GM18508 (cell line): ENCODE results near the gene OR6C75.
"Not testable (repeated sequence)": the region's sequence is repeated elsewhere in the genome, so short reads cannot be mapped to it uniquely, and the experiment has no call there.

Experiments
- ATAC-seq: cut with Tn5 transposase; IDR thresholded peaks from one replicate; pipeline ENCODE4 v1.9.1; 2021; ENCODE audit warnings: moderate number of reproducible peaks; ENCODE audit not compliant: insufficient read depth, unreplicated experiment

Gene OR6C75

DNA sequence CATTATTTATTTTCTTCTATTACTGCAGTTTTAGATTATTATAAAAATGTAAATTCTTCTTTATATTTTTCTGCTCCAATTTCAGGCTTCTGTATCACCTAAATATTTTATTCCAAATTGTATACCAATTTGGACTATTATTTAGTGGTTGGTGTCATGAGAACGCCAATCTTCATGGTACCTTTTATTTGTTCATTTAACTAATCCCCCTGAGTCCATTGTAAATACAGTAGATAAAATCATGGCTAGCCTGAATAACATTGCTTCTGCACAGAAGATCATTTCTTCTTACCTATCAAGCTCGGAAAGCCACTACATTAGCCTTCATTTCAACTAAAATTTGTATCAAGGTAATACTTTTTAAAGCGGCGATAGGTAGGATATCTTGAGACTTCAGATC, at the start of gene OR6C75:
OR6C75 (plus strand) TSS at position 301 of the 400 bp plus-strand sequence. CDS start 2,136 bp downstream, outside the sequence.
- no peak for ATAC-seq

DNA sequence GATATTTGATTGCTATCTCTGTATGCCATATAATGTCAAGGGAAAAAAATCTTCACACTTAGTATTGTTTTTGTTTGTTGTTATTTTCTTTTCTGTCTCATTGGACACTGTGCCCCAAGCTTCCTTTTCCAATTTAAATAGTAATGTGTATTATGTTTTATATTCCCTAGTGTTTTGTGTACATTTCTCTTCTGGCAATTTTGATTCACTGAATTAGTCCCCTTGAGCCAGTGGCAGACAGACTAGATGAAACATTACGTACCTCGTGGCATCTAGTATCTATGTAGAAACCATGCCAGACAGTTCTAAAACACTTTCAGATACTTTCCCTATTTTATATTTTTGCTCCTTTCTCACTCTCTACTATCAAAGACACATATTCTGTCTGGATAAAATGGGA, 48.7 kb upstream of the OR6C75 start, which contains the start of gene OR6C1:
OR6C1 (plus strand) TSS at position 301 of the 400 bp plus-strand sequence. CDS start 6,257 bp downstream, outside the sequence.
- ATAC-seq = no peak

DNA sequence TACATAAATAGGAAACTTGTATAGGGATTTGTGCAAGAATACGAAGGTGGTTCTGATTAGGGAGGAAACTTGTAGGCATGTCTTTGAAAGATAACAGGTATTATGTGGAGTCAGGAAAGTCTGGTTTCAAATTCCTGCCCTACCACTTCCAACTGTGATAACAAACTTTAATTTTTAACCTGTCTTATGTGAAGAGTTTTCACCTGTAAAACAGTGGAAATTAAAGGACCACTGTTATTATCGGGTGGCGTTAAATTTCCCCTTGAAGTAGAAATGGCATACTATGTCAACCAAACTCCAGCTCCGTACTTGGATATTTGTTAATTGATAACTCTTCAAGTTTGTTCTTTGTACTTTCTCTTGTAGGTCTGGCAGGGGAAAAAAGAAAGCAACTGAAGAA, 42.6 kb upstream of the OR6C75 start:
- no peak for ATAC-seq

DNA sequence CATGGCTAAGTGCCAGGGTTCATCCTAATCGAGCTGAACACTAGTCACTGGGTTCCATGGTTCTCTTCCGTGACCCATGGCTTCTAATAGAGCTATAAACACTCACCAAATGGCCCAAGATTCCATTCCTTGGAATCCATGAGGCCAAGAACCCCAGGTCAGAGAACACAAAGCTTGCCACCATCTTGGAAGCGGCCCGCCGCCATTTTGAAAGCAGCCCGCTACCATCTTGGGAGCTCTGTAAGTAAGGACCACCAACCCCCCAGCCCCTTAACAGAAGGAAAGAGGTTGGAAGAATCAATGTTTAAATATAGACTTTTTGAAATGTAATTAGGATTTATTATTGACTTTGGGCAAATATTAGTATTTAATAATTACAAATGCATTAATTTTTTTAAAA, 37.0 kb upstream of the OR6C75 start:
- ATAC-seq = not testable (repeated sequence)

DNA sequence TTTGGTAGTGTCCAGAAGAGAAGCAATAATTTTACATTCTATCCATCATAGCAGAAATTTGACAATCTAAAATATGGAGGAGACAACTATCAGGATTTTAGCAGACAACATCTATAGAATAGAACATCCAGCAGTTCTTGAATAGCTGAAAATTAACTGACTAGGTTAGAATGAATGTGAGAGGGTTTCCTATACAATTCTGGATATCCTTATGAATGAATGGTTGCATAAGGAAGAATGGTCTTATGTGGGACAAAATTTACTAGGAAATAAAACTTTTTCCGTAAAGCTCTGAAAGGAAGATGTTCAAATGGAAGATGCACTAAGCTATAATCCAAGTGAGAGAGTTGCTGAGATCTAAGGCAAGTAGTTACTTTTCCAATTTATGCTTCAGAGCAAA, 32.3 kb upstream of the OR6C75 start, which contains the start of gene OR6C3:
OR6C3 (plus strand) TSS at position 301 of the 400 bp plus-strand sequence. CDS start 955 bp downstream, outside the sequence.
- ATAC-seq = no peak

DNA sequence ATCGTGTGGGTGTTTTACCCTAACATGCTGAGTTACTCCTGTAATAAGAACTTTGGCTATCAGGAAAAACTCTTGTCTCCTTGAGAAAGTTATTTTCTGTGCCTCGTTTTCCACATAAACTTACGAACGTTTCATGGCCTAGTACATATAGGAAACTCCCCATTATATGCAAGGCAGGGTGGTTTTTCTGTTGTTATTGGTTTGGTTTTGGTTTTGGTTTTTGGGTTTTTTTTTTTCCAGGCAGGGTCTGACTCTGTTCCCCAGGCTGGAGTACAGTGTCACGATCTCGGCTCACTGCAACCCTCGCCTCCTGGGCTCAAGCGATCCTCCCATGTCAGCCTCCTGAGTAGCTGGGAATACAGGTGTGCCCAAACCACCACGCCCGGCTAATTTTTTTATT, 26.8 kb upstream of the OR6C75 start:
- ATAC-seq = no peak

DNA sequence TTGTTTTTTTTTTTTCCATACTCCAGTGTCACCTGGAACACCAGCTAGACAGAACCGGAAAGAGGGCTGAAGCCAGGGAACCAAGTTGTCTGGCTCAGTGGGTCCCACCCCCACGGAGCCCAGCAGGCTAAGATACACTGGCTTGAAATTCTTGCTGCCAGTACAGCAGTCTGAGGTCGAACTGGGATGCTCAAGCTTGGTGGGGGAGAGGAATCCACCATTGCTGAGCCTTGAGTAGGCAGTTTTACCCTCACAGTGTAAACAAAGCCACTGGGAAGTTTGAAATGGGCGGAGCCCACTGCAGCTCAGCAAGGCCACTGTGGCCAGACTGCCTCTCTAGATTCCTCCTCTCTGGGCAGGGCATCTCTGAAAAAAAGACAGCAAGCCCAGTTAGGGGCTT, 7.4 kb upstream of the OR6C75 start:
- ATAC-seq = not testable (repeated sequence)

DNA sequence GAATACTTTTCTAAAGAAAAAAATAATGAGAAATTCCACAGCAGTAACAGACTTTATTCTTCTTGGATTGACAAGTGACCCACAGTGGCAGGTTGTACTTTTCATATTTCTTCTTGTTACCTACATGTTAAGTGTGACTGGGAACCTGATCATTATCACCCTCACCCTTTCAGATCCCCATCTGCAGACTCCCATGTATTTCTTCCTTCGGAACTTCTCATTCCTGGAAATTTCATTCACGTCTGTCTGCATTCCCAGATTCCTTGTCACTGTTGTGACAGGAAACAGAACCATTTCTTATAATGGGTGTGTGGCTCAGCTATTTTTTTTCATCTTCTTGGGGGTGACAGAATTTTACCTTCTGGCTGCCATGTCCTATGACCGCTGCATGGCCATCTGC, 2.3 kb downstream of the OR6C75 start:
- no peak for ATAC-seq

DNA sequence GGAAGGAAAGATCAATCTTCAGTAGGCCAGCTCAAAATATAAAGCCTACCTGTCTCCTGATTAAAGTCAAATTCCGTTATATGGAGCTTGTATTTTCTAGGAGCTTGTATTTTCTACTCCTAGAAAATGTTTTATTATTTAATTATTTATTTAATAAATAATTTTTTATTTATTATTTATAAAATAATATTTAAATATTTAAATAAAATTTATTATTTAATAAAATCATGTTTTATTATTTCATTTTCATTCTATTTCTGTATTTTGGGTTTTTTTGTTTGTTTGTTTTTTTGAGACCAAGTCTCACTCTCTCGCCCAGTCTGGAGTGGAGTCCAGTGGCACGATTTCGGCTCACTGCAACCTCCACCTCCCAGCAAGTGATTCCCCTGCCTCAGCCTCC, 9.7 kb downstream of the OR6C75 start:
- ATAC-seq = no peak

DNA sequence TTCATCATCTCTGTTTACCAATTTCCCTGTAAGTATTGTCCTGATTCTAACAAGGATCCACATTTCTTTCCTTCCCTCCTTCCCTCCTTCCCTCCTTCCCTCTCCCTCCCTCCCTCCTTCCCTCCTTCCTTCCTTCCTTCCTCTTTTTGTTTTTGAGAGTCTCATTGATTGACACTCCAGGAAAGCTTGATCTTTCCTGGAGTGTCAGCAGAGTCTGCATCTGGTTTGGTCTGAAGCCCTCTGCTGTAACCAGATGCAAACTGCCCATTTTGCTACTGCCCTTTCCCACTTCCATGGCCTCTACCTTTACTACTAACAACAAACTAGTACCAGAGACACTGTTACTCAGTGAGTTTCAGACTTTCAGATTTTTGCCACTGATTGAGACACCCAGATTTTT, 23.1 kb downstream of the OR6C75 start:
- no peak for ATAC-seq

DNA sequence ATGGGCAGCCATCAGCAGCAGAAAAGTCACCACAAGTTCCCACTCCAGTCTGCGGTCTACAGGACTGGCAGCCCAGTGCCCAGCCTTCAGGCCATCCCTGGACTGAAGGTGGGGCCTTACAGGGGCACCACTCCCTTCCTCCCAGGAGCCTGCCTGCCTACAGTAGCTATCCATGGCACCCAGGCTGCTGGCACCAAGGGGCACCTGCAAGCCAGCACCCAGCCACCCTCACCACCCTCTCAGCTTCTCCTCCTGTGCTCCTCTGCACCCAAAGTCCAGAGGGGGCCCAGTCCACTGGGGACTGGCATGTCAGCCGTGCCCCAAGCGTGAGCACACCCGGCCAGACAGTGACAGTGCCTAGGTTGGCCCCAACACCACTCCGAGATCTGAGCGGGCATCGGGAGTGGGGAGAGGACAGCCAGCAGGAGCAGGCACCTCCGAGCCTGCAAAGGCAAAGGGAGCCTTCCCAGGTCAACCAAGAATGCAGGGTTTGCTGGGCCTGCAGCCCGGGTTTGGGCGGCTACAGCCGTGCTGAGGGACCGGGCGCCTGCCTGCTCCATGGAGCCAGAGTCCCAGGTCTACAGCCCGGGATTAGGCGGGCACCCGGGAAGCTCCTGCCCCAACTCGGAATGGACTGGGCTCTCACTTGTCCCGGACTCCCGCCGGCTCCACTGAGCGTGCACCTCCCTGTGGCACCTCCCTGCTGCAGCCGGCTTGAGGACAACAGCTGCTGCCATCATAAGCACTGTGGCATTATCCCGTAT, 29.4 kb downstream of the OR6C75 start:
- ATAC-seq = no peak

DNA sequence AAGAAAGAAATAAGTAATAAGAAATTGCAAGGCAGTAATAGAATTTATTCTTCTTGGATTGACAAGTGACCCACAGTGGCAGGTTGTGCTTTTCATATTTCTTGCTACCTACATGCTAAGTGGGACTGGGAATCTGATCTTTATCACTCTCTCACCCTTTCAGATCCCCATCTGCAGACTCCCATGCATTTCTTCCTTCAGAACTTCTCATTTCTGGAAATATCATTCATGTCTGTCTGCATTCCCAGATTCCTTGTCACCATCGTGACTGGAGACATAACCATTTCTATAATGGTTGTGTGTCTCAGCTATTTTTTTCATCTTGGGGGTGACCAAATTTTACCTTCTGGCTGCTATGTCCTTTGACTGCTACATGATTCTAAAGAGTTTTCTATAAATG, 33.6 kb downstream of the OR6C75 start:
- ATAC-seq = no peak

DNA sequence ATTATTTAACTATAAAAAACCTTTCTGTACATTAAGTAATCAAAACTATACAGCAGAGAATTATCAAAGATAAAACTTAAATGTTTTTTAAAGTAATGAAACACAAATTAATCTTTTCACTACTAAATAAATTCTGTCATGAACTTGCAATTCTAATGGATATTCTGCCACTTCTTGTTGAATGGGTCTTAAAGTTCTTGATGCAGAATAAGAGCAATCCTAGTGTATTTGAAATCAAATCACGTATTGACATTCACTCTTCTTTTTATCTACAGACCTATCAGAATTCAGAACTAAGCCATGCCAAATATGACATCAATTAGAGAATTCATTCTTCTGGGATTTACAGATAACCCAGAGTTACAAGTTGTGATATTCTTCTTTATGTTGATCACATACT, 37.5 kb downstream of the OR6C75 start, which contains the start of gene OR6C65:
OR6C65 (plus strand) TSS at position 301 of the 400 bp plus-strand sequence; CDS start at position 301, 0 bp downstream.
- no peak for ATAC-seq

DNA sequence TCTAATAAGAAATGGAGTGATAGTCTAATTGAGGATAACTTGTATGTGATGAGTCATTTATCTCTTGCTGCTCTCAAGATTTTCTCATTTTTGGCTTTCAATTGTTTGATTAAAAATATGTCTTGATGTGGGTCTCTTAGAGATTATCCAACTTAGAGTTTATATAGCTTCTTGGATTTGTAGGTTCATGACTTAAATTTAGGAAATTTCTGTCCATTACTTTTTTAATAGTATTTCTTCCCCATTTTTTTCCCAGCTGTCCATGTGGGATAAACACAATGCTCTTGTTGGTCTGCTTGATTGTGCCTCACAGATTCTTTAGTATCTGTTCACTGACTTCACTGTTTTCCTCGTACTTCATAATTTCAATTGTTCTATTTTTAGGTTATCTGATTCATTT, 45.1 kb downstream of the OR6C75 start:
- ATAC-seq = no peak

DNA sequence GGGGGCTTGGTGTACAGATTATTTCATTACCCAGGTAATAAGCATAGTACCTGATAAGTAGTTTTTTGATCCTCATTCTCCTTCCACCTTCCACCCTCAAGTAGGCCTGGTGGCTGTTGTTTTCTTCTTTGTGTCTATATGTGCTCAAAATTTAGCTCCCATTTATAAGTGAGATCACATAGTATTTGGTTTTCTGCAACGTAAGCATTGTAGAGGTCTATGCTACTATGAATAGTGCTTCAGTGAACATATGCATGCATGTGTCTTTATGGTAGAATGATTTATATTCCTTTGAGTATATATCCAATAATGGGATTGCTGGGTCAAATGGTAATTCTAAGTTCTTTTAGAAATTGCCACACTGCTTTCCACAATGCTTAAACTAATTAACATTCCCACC, 46.4 kb downstream of the OR6C75 start:
- ATAC-seq = not testable (repeated sequence)

DNA sequence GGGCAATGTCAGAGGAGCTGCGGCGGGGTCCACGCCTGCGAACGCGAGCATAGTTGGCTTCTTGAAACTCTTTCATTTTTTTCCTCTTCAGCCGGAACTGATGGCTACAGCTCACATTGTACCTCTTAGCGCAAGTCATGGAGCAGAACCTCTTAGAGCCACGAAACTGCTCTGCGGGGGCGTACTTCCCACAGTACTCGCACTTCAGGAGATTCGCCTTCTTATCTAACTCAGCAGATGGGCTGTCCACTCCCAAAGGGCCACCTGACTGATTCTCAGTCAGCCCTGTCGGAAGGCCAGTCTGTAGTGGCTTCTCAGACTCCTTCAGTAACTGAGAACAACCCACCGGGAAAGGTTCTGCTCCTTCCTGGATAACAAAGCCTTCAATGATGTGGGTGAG, 49.4 kb downstream of the OR6C75 start:
- not testable (repeated sequence) for ATAC-seq

DNA sequence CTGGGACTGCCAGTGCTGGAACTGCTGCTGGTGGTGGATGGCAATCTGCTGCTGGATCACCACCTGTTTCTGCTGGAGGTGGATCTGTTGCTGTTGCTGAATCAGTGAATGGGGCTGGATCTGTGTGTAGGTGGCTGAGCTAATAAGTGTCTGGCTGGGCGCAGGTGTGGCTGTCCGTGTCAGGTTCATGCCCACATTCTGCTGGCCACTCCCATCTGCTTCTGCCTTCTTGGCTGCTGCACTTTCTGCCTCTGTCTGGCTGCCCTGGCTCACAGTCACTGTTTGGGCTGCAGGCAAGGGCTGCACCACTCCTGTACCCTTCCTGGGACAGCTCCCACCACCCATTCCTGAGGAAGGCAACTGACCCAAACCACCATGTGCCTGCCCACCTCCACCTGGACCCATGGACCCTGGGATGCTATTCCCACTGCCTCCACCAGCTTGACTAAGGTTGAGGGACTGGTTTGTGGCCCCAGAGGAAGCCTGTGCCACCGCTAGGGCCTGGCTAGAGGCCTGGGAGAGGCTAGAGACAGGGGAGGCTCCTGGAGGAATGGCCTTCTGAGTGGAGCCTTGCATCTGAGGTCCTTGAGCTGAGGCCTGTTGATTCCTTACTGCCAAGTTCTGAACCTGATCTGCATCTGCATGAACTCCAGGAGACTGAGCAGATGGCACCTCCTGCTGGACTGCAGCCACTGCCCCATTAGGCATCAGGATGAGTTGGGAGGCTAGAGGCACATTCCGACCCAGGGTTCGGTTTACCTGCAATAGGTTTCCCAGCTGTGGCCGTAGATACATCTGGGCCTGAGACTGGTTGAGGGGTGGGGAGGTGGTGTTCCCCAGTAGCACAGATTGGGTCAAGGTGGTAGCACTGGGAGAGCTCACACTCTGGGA, 51.0 kb downstream of the OR6C75 start:
- ATAC-seq = not testable (repeated sequence)

DNA sequence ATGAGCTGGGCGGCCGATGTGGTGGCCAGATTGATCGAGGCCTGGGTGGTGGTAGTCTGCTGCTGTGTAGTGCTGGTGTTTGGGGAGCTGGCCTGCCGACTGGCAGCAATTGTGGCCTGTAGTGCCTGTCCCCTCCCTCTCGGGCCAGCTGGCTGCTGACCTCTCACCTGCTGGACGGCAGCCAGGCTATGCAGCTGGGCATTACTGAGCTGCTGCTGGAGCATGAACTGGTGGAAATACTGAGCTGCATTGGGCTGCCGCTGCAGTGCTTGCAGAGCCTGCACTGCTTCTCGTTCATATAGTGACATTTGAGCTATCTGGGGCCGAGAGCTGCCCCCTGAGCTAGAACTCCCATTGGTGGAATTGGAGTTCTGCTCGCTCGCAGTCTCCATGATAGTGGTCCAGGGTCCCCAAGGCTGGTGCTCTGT, 51.6 kb downstream of the OR6C75 start:
- not testable (repeated sequence) for ATAC-seq

DNA sequence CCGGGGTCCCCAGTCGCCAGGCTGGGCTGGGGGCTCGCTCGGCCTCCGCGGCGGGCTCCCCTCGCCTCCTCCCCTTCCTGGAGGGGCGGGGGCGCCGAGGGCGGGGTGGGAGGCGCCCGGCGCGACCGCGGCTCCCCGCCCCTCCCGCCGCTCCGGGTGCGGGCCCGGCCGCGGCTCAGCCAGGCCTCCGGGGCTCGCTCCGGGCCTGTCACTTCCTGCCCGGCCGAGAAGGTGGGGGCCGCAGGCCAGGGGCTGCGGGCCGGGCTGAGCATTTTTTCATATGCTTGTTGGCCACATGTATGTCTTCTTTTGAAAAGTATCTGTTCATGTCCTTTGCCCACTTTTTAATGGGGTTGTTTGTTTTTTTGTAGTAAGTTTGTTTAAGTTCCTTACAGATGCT, 52.1 kb downstream of the OR6C75 start:
- not testable (repeated sequence) for ATAC-seq

DNA sequence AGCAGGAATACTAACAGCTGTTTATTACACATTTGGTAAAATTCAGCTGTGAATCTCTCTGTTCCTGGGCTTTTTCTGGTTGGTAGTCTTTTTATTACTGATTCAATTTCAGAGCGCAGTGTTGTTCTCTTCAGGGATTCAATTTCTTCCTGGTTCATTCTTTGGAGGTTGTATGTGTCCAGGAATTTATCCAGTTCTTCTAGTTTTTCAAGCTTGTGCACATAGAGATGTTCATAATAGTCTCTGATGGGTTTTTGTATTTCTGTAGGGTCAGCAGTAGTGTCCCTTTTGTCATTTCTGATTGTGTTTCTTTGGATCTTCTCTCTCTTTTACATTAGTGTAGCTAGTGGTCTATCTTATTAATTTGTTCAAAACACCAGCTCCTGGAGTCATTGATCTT, 54.2 kb downstream of the OR6C75 start:
- ATAC-seq = no peak
